HG02759 (cell line): Measurements from ENCODE around the gene SHISAL2A.

Experiments used
- ATAC-seq: cut with Tn5 transposase; IDR thresholded peaks from one replicate; pipeline ENCODE4 v1.9.1; 2021; ENCODE audit warnings: mild to moderate bottlenecking, moderate library complexity; ENCODE audit not compliant: unreplicated experiment

SHISAL2A gene

GRCh38 chr1:52615489-52616042, 17.4 kb upstream of the SHISAL2A start:
- no peak for ATAC-seq

- ATAC-seq, result no peak
Observed at GRCh38 chr1:52621950-52622349, 11.0 kb upstream of the SHISAL2A start.

- ATAC-seq, result no peak
Observed at GRCh38 chr1:52623812-52624211, 9.2 kb upstream of the SHISAL2A start.

GRCh38 chr1:52627028-52627427, 5.9 kb upstream of the SHISAL2A start:
- ATAC-seq, result no peak

- ATAC-seq, result no peak
Observed at GRCh38 chr1:52628614-52629324, 4.2 kb upstream of the SHISAL2A start.

- no peak for ATAC-seq
Observed at GRCh38 chr1:52629325-52629643, 3.7 kb upstream of the SHISAL2A start.

GRCh38 chr1:52629667-52630066, 3.3 kb upstream of the SHISAL2A start:
- no peak for ATAC-seq

GRCh38 chr1:52631759-52632331, 1.1 kb upstream of the SHISAL2A start:
- ATAC-seq, result no peak

GRCh38 chr1:52633291-52633754, 355 bp downstream of the SHISAL2A start:
- no peak for ATAC-seq

- ATAC-seq, result no peak
Observed at GRCh38 chr1:52634111-52634510, 1.1 kb downstream of the SHISAL2A start.

- ATAC-seq, result no peak
Observed at GRCh38 chr1:52635321-52636089, 2.5 kb downstream of the SHISAL2A start.

GRCh38 chr1:52636721-52637695, 4.0 kb downstream of the SHISAL2A start:
- peak; percentile 79 for ATAC-seq

GRCh38 chr1:52637946-52638345, 5.0 kb downstream of the SHISAL2A start:
- no peak for ATAC-seq

- ATAC-seq, result no peak
Observed at GRCh38 chr1:52640697-52641096, 7.7 kb downstream of the SHISAL2A start.

- no peak for ATAC-seq
Observed at GRCh38 chr1:52641307-52641706, 8.3 kb downstream of the SHISAL2A start.

- ATAC-seq, result no peak
Observed at GRCh38 chr1:52645261-52645660, 12.3 kb downstream of the SHISAL2A start.

- no peak for ATAC-seq
Observed at GRCh38 chr1:52651904-52652303, 18.9 kb downstream of the SHISAL2A start.

- no peak for ATAC-seq
Observed at GRCh38 chr1:52653207-52653849, 20.4 kb downstream of the SHISAL2A start.

GRCh38 chr1:52654063-52654462, 21.1 kb downstream of the SHISAL2A start:
- ATAC-seq, result no peak

- ATAC-seq, result no peak
Observed at GRCh38 chr1:52657702-52658101, 24.7 kb downstream of the SHISAL2A start.
